HEK293 (cell line): ENCODE data around the gene RMDN3.

ENCODE experiments used
- CTCF ChIP-seq: fragments of 450-650 bp; formaldehyde crosslinking; IDR thresholded peaks from 2 replicates; pipeline ENCODE4 v1.5.1; 2016; ENCODE audit warnings: missing biosample characterization, missing genetic modification characterization
- HOXD13 ChIP-seq: sonication (generic); formaldehyde crosslinking; IDR thresholded peaks from 2 replicates; pipeline ENCODE4 v1.8.0; 2022; ENCODE audit warnings: missing genetic modification reagents, borderline replicate concordance
- KLF16 ChIP-seq: fragments of 450-650 bp; formaldehyde crosslinking; IDR thresholded peaks from 2 replicates; pipeline ENCODE4 v1.5.1; 2017; ENCODE audit warnings: missing biosample characterization, missing genetic modification characterization
- REPIN1 ChIP-seq: fragments of 450-650 bp; formaldehyde crosslinking; IDR thresholded peaks from 2 replicates; pipeline ENCODE4 v1.5.1; 2017; ENCODE audit warnings: missing biosample characterization, missing genetic modification characterization, low read depth
- SCRT1 ChIP-seq: fragments of 450-650 bp; formaldehyde crosslinking; IDR thresholded peaks from 2 replicates; pipeline ENCODE4 v1.5.1; 2016; ENCODE audit warnings: missing biosample characterization, missing genetic modification characterization, borderline replicate concordance
- SP2 ChIP-seq: fragments of 450-650 bp; formaldehyde crosslinking; IDR thresholded peaks from 2 replicates; pipeline ENCODE4 v1.5.1; 2016; ENCODE audit warnings: missing biosample characterization, missing genetic modification characterization
- WT1 ChIP-seq: fragments of 450-650 bp; formaldehyde crosslinking; IDR thresholded peaks from 2 replicates; pipeline ENCODE4 v1.5.1; 2016; ENCODE audit warnings: missing biosample characterization, missing genetic modification characterization
- ZBTB17 ChIP-seq: fragments of 450-650 bp; formaldehyde crosslinking; IDR thresholded peaks from 2 replicates; pipeline ENCODE4 v1.5.1; 2016; ENCODE audit warnings: missing biosample characterization, missing genetic modification characterization
- ZBTB48 ChIP-seq: fragments of 450-650 bp; formaldehyde crosslinking; IDR thresholded peaks from 2 replicates; pipeline ENCODE4 v1.5.1; 2016; ENCODE audit warnings: missing biosample characterization, missing genetic modification characterization
- ZFHX2 ChIP-seq: fragments of 450-650 bp; formaldehyde crosslinking; conservative IDR thresholded peaks from 2 replicates; pipeline ENCODE4 v1.5.1; 2016; ENCODE audit warnings: missing biosample characterization, missing genetic modification characterization
- ZFP41 ChIP-seq: fragments of 450-650 bp; formaldehyde crosslinking; IDR thresholded peaks from 2 replicates; pipeline ENCODE4 v1.5.1; 2016; ENCODE audit warnings: missing biosample characterization, missing genetic modification characterization, borderline replicate concordance
- ZIC2 ChIP-seq: fragments of 450-650 bp; formaldehyde crosslinking; IDR thresholded peaks from 2 replicates; pipeline ENCODE4 v1.5.1; 2016; ENCODE audit warnings: missing biosample characterization, missing genetic modification characterization
- ZNF18 ChIP-seq: fragments of 450-650 bp; formaldehyde crosslinking; IDR thresholded peaks from 2 replicates; pipeline ENCODE4 v1.5.1; 2016; ENCODE audit warnings: missing biosample characterization, missing genetic modification characterization
- ZNF248 ChIP-seq: fragments of 450-650 bp; formaldehyde crosslinking; IDR thresholded peaks from 2 replicates; pipeline ENCODE4 v1.5.1; 2017; ENCODE audit warnings: missing biosample characterization, missing genetic modification characterization
- ZNF266 ChIP-seq: fragments of 450-650 bp; formaldehyde crosslinking; IDR thresholded peaks from 2 replicates; pipeline ENCODE4 v1.5.1; 2016; ENCODE audit warnings: missing biosample characterization, missing genetic modification characterization, low read depth
- ZNF341 ChIP-seq: fragments of 450-650 bp; formaldehyde crosslinking; IDR thresholded peaks from 2 replicates; pipeline ENCODE4; 2016; ENCODE audit warnings: low read depth, missing biosample characterization, missing genetic modification characterization
- ZNF423 ChIP-seq: fragments of 450-650 bp; formaldehyde crosslinking; IDR thresholded peaks from 2 replicates; pipeline ENCODE4 v1.5.1; 2016; ENCODE audit warnings: missing biosample characterization, missing genetic modification characterization
- ZNF510 ChIP-seq: fragments of 450-650 bp; formaldehyde crosslinking; IDR thresholded peaks from 2 replicates; pipeline ENCODE4 v1.5.1; 2018; ENCODE audit warnings: mild to moderate bottlenecking, missing genetic modification characterization, missing biosample characterization; ENCODE audit not compliant: insufficient replicate concordance
- ZNF513 ChIP-seq: fragments of 450-650 bp; IDR thresholded peaks from 2 replicates; pipeline ENCODE4 v1.5.1; 2018; ENCODE audit warnings: missing biosample characterization, missing genetic modification characterization
- ZNF521 ChIP-seq: fragments of 450-650 bp; formaldehyde crosslinking; IDR thresholded peaks from 2 replicates; pipeline ENCODE4 v1.5.1; 2017; ENCODE audit warnings: missing biosample characterization, mild to moderate bottlenecking, missing genetic modification characterization
- ZNF549 ChIP-seq: fragments of 450-650 bp; IDR thresholded peaks from 2 replicates; pipeline ENCODE4 v1.5.1; 2018; ENCODE audit warnings: missing biosample characterization, missing genetic modification characterization, mild to moderate bottlenecking, inconsistent platforms, moderate library complexity
- ZNF555 ChIP-seq: fragments of 450-650 bp; formaldehyde crosslinking; conservative IDR thresholded peaks from 2 replicates; pipeline ENCODE4 v1.5.1; 2017; ENCODE audit warnings: missing biosample characterization, mild to moderate bottlenecking, missing genetic modification characterization, inconsistent platforms
- ZNF561 ChIP-seq: fragments of 450-650 bp; IDR thresholded peaks from 2 replicates; pipeline ENCODE4 v1.5.1; 2018; ENCODE audit warnings: missing biosample characterization, missing genetic modification characterization, borderline replicate concordance
- ZNF621 ChIP-seq: fragments of 450-650 bp; formaldehyde crosslinking; IDR thresholded peaks from 2 replicates; pipeline ENCODE4 v1.5.1; 2017; ENCODE audit warnings: missing biosample characterization, missing genetic modification characterization
- ZNF623 ChIP-seq: fragments of 450-650 bp; formaldehyde crosslinking; IDR thresholded peaks from 2 replicates; pipeline ENCODE4 v1.5.1; 2016; ENCODE audit warnings: missing biosample characterization, missing genetic modification characterization
- ZNF701 ChIP-seq: fragments of 450-650 bp; formaldehyde crosslinking; IDR thresholded peaks from 2 replicates; pipeline ENCODE4 v1.5.1; 2016; ENCODE audit warnings: missing biosample characterization, missing genetic modification characterization
- ZNF747 ChIP-seq: fragments of 450-650 bp; formaldehyde crosslinking; IDR thresholded peaks from 2 replicates; pipeline ENCODE4 v1.5.1; 2016; ENCODE audit warnings: missing biosample characterization, missing genetic modification characterization
- ZNF768 ChIP-seq: fragments of 450-650 bp; formaldehyde crosslinking; IDR thresholded peaks from 2 replicates; pipeline ENCODE4 v1.5.1; 2018; ENCODE audit warnings: missing biosample characterization, mild to moderate bottlenecking, missing genetic modification characterization
- TF ChIP-seq, protein P1 (sequence below): fragments of 450-650 bp; formaldehyde crosslinking; IDR thresholded peaks from 2 replicates; pipeline ENCODE4 v1.5.1; 2017; ENCODE audit warnings: missing biosample characterization, missing genetic modification characterization
- TF ChIP-seq, protein P2 (sequence below): fragments of 450-650 bp; formaldehyde crosslinking; IDR thresholded peaks from 2 replicates; pipeline ENCODE4 v1.5.1; 2016; ENCODE audit warnings: missing biosample characterization, missing genetic modification characterization
- TF ChIP-seq, protein P3 (sequence below): fragments of 450-650 bp; formaldehyde crosslinking; IDR thresholded peaks from 2 replicates; pipeline ENCODE4 v1.5.1; 2016; ENCODE audit warnings: missing biosample characterization, missing genetic modification characterization

RMDN3 gene

DNA sequence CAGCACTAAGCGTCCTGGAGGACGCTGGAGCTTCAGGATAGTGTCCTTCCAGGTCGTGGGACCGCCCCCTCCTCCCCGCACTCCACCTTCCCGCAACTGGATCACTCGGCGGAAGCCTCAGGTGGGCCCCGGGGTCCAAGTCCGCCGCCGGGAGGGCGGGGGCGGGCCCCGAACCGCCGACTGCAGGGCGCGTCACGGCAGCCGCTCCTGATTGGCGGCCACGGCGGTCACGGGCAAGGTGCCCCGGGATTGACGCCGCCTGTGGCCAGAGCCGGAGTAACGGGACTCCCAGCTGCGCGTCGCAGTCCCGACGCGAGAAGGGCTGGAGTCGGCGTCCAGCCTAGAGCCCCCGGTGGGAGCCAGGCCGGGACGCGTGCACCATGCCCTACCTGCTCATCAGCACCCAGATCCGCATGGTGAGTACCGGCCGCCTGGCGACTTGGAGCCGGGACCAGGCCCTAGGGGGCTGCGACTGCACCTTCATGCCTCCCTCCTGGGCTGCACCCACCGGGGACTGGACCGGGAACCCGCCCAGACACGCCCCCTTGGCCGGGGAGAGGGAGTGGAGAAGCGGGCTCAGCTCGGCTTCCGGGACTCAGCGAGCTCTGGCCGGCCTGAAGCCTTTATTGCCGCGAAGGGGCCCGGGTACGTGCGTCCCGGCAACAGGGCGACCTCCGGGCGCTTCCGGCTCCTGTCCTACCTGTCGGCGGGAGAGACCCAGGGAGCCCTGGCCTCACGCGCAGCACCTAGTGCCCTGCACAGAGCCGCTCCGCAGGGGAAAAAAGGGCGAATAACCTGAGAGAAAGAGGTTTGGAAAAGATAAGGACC is 9.0 kb upstream of the RMDN3 start, which contains the start of gene GCHFR (continued):
- TF ChIP-seq SCRT1 (tag by site-specific recombination) (no peak), ZNF341 (tag by site-specific recombination) (peak; percentile 49; the same call in 1 of the 2 replicates), ZNF423 (tag by site-specific recombination) (peak; percentile 95), ZNF521 (tag by site-specific recombination) (no peak), ZNF555 (tag by site-specific recombination) (no peak), ZNF266 (no peak), ZNF510 (tag by site-specific recombination) (no peak), REPIN1 (tag by site-specific recombination) (no peak), ZBTB17 (tag by site-specific recombination) (peak; percentile 67), ZNF621 (tag by site-specific recombination) (no peak), ZNF18 (tag by site-specific recombination) (no peak), CTCF (tag by site-specific recombination) (peak; percentile 72), WT1 (tag by site-specific recombination) (peak; percentile 36; the same call in 1 of the 2 replicates), ZBTB48 (tag by site-specific recombination) (no peak), ZNF561 (tag by site-specific recombination) (no peak), ZNF248 (tag by site-specific recombination) (no peak), ZNF623 (tag by site-specific recombination) (no peak), ZFP41 (tag by site-specific recombination) (no peak), ZFHX2 (tag by site-specific recombination) (peak; percentile 59), ZNF513 (tag by site-specific recombination) (no peak), ZNF747 (tag by site-specific recombination) (no peak), ZNF768 (tag by site-specific recombination) (no peak), KLF16 (tag by site-specific recombination) (peak; percentile 60; the same call in 1 of the 2 replicates), SP2 (tag by site-specific recombination) (peak; percentile 74), ZIC2 (tag by site-specific recombination) (peak; percentile 86), HOXD13 (CRISPR knock-in tag) (no peak), ZNF549 (tag by site-specific recombination) (no peak), ZNF701 (tag by site-specific recombination) (no peak)
- TF ChIP-seq, protein P1, sequence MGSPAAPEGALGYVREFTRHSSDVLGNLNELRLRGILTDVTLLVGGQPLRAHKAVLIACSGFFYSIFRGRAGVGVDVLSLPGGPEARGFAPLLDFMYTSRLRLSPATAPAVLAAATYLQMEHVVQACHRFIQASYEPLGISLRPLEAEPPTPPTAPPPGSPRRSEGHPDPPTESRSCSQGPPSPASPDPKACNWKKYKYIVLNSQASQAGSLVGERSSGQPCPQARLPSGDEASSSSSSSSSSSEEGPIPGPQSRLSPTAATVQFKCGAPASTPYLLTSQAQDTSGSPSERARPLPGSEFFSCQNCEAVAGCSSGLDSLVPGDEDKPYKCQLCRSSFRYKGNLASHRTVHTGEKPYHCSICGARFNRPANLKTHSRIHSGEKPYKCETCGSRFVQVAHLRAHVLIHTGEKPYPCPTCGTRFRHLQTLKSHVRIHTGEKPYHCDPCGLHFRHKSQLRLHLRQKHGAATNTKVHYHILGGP (tag by site-specific recombination) = no peak
- TF ChIP-seq, protein P2, sequence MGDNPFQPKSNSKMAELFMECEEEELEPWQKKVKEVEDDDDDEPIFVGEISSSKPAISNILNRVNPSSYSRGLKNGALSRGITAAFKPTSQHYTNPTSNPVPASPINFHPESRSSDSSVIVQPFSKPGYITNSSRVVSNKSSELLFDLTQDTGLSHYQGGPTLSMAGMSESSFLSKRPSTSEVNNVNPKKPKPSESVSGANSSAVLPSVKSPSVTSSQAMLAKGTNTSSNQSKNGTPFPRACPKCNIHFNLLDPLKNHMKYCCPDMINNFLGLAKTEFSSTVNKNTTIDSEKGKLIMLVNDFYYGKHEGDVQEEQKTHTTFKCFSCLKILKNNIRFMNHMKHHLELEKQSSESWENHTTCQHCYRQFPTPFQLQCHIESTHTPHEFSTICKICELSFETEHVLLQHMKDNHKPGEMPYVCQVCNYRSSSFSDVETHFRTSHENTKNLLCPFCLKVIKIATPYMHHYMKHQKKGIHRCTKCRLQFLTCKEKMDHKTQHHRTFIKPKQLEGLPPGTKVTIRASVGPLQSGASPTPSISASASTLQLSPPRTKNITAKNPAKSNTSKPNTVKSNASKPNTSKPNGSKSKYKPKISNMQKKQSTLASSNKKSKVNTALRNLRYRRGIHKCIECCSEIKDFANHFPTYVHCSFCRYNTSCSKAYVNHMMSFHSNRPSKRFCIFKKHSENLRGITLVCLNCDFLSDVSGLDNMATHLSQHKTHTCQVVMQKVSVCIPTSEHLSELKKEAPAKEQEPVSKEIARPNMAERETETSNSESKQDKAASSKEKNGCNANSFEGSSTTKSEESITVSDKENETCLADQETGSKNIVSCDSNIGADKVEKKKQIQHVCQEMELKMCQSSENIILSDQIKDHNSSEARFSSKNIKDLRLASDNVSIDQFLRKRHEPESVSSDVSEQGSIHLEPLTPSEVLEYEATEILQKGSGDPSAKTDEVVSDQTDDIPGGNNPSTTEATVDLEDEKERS (tag by site-specific recombination) = no peak
- TF ChIP-seq, protein P3, sequence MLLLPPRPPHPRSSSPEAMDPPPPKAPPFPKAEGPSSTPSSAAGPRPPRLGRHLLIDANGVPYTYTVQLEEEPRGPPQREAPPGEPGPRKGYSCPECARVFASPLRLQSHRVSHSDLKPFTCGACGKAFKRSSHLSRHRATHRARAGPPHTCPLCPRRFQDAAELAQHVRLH (tag by site-specific recombination) = 0 out of 2 replicates have a peak, but pooled peaks have one; percentile 25
